Measurements from ENCODE around the gene TARM1.
"Not testable (repeated sequence)": the region's sequence is repeated elsewhere in the genome, so short reads cannot be mapped to it uniquely, and the experiment has no call there.

DNA sequence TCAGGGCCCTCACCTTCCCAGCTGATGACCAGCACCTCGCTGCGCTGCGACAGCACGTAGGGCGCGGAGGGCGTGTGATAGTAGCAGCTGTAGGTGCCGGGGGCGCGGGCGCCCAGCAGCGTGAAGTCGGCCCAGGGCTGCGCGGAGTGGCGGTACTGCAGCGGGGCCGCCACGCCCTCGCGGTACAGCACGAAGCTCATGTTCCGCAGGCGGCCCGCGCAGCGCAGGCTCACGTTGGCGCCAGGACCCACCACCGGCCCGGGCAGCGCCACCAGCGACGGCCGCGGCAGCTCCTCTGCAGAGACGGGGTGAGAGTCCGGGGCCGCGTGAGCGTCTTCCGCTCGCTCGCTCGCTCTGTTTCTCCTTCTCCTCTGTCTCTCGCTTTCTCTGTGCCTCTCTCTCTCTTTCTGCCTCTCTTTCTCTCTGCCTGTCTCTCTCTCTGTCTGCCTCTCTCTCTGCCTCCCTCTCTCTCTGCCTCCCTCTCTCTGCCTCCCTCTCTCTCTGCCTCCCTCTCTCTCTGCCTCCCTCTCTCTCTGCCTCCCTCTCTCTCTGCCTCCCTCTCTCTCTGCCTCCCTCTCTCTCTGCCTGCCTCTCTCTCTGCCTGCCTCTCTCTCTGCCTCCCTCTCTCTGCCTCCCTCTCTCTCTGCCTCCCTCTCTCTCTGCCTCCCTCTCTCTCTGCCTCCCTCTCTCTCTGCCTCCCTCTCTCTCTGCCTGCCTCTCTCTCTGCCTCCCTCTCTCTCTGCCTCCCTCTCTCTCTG, 14.9 kb upstream of the TARM1 start:
- TF ChIP-seq ZNF274 (IDR thresholded peaks at IDR 0.05; ENCODE audit: low read depth, low read length); YY1 (IDR thresholded peaks at IDR 0.05; ENCODE audit: insufficient read depth, insufficient read length); SUZ12 (IDR thresholded peaks at IDR 0.05; ENCODE audit: extremely low read depth, insufficient read depth, insufficient read length): not testable (repeated sequence)

Data from NT2/D1 (cell line).